RWPE2 (cell line): Measurements from ENCODE around the gene MCOLN1.
"Not testable (repeated sequence)": the region's sequence is repeated elsewhere in the genome, so short reads cannot be mapped to it uniquely, and the experiment has no call there.

Source experiments
- ATAC-seq: fragments of 200-7000 bp; cut with Tn5 transposase; 3 replicates; pipeline ENCODE4 v1.9.1; 2021; ENCODE audit warnings: low read depth
- DNase-seq: peaks from one replicate; pipeline ENCODE4 v3.0.0-alpha.2; 2020; ENCODE audit warnings: low spot score
- H3K27ac ChIP-seq: fragments of 450-650 bp; 2 replicates; pipeline ENCODE4 v1.5.1; 2017; ENCODE audit warnings: mild to moderate bottlenecking; ENCODE audit not compliant: poor library complexity, severe bottlenecking
- H3K27me3 ChIP-seq: fragments of 250-450 bp; sonication (Bioruptor Pico); 2 replicates; pipeline ENCODE4 v1.5.1; 2021; ENCODE audit warnings: mild to moderate bottlenecking, moderate library complexity; ENCODE audit not compliant: insufficient read depth, poor library complexity, severe bottlenecking
- H3K36me3 ChIP-seq: fragments of 250-450 bp; sonication (Bioruptor Pico); 2 replicates; pipeline ENCODE4 v1.5.1; 2020; ENCODE audit warnings: low read depth, mild to moderate bottlenecking, moderate library complexity
- H3K4me1 ChIP-seq: fragments of 250-450 bp; sonication (Bioruptor Pico); 2 replicates; pipeline ENCODE4 v1.5.1; 2021; ENCODE audit warnings: mild to moderate bottlenecking, moderate library complexity; ENCODE audit not compliant: insufficient read depth, poor library complexity, severe bottlenecking
- H3K4me3 ChIP-seq: fragments of 250-450 bp; sonication (Bioruptor Pico); 2 replicates; pipeline ENCODE4 v1.5.1; 2021; ENCODE audit warnings: mild to moderate bottlenecking, moderate library complexity; ENCODE audit not compliant: severe bottlenecking
- H3K9me3 ChIP-seq: fragments of 250-450 bp; sonication (Bioruptor Pico); 2 replicates; pipeline ENCODE4 v1.5.1; 2021; ENCODE audit warnings: mild to moderate bottlenecking, moderate library complexity; ENCODE audit not compliant: severe bottlenecking
- CTCF ChIP-seq: fragments of 450-650 bp; IDR thresholded peaks from one replicate; pipeline ENCODE4 v1.5.1; 2017; ENCODE audit warnings: mild to moderate bottlenecking, moderate library complexity; ENCODE audit not compliant: poor library complexity, severe bottlenecking

Gene MCOLN1

GRCh38 chr19:7575434-7576040 lies 53.1 kb downstream of the MCOLN1 start:
- Histone ChIP-seq H3K4me3 (no peak overlapping the region), H3K36me3 (no peaks in the 10 kb centered on the region), H3K27me3 (no peaks in the 10 kb centered on the region), H3K27ac (no peak overlapping the region), H3K4me1 (peaks cover 5% of the 10 kb centered on the region), H3K9me3 (no peaks in the 10 kb centered on the region)
- no peak for ATAC-seq
- no peak for DNase-seq
- no peak for TF ChIP-seq CTCF

GRCh38 chr19:7577422-7577821 lies 55.0 kb downstream of the MCOLN1 start:
- H3K4me1 ChIP-seq, H3K9me3 ChIP-seq, ATAC-seq, H3K4me3 ChIP-seq, H3K36me3 ChIP-seq, H3K27ac ChIP-seq, DNase-seq, H3K27me3 ChIP-seq: not testable (repeated sequence)

GRCh38 chr19:7578127-7578526 lies 55.7 kb downstream of the MCOLN1 start:
- Histone ChIP-seq H3K4me3 (no peak overlapping the region), H3K27me3 (no peaks in the 10 kb centered on the region), H3K27ac (no peak overlapping the region), H3K36me3 (no peaks in the 10 kb centered on the region), H3K4me1 (no peaks in the 10 kb centered on the region), H3K9me3 (no peaks in the 10 kb centered on the region)
- no peak for TF ChIP-seq CTCF
- DNase-seq (no peak), ATAC-seq (no peak)

- no peaks in the 10 kb centered on the region for H3K36me3 ChIP-seq
- TF ChIP-seq CTCF = no peak
- ATAC-seq (no peak), DNase-seq (no peak)
- H3K4me1 ChIP-seq = no peaks in the 10 kb centered on the region
- no peak overlapping the region for H3K27ac ChIP-seq
- no peak overlapping the region for H3K4me3 ChIP-seq
- no peaks in the 10 kb centered on the region for H3K27me3 ChIP-seq
- H3K9me3 ChIP-seq = no peaks in the 10 kb centered on the region
Observed at GRCh38 chr19:7579182-7579581, 56.8 kb downstream of the MCOLN1 start.

- ATAC-seq = no peak
- TF ChIP-seq CTCF = no peak
- Histone ChIP-seq H3K4me3 (no peak overlapping the region), H3K36me3 (no peaks in the 10 kb centered on the region), H3K27ac (no peak overlapping the region), H3K9me3 (no peaks in the 10 kb centered on the region), H3K4me1 (no peaks in the 10 kb centered on the region), H3K27me3 (no peaks in the 10 kb centered on the region)
- DNase-seq = no peak
Observed at GRCh38 chr19:7582446-7582845, 60.0 kb downstream of the MCOLN1 start.
